ENCODE results near the gene HOXA4. TPM values are rescaled to one million over a fixed set of nuclear protein-coding genes. Genes with fewer than 3 reads are reported as not detected.

The HOXA4 gene
- total RNA-seq, 1 experiment from 2014 or later = not detected

- no peaks in the 10 kb centered on the region for H3K9me3 Mint-ChIP-seq
- POLR2A ChIA-PET = no interaction called here
- H3K4me1 Mint-ChIP-seq = peaks cover 19% of the 10 kb centered on the region
- TF ChIP-seq JUN (CRISPR knock-in tag; IDR thresholded peaks at IDR 0.05) (no peak), HMGA2 (CRISPR knock-in tag; IDR thresholded peaks at IDR 0.05) (no peak), ZNF512 (CRISPR knock-in tag; IDR thresholded peaks at IDR 0.05; ENCODE audit: borderline replicate concordance) (no peak), IRF2 (CRISPR knock-in tag; IDR thresholded peaks at IDR 0.05; ENCODE audit: borderline replicate concordance, low read depth) (no peak), SOX15 (CRISPR knock-in tag; IDR thresholded peaks at IDR 0.05) (no peak), SP1 (CRISPR knock-in tag; conservative IDR thresholded peaks at IDR 0.05) (no peak), GTF2I (CRISPR knock-in tag; conservative IDR thresholded peaks at IDR 0.05) (no peak), FOXP4 (CRISPR knock-in tag; IDR thresholded peaks at IDR 0.05) (no peak), MLX (CRISPR knock-in tag; IDR thresholded peaks at IDR 0.05) (no peak), NR3C1 (CRISPR knock-in tag; conservative IDR thresholded peaks at IDR 0.05; ENCODE audit: low read depth) (no peak)
- no peak overlapping the region for H3K4me3 Mint-ChIP-seq
- CTCF ChIA-PET = no interaction called here
- DNase-seq (ENCODE audit: low spot score) (no peak), ATAC-seq (no peak)
- H3K36me3 Mint-ChIP-seq = no peaks in the 10 kb centered on the region; the same call in 1 of the 2 replicates
- no peak overlapping the region for H3K27ac Mint-ChIP-seq
- peaks cover 100% of the 10 kb centered on the region for H3K27me3 Mint-ChIP-seq (ENCODE audit: low read depth)
Measured at GRCh38 chr7:27138472-27138871, 7.9 kb upstream of the HOXA4 start.

GRCh38 chr7:27137640-27138315 is 7.2 kb upstream of the HOXA4 start:
- TF ChIP-seq HMGXB4 (CRISPR knock-in tag; IDR thresholded peaks at IDR 0.05) = no peak
- CTCF ChIA-PET = no interaction called here
- POLR2A ChIA-PET = no interaction called here
- Mint-ChIP-seq H3K9me3 (no peaks in the 10 kb centered on the region), H3K4me1 (peaks cover 17% of the 10 kb centered on the region), H3K4me3 (no peak overlapping the region), H3K27me3 (ENCODE audit: low read depth) (peaks cover 100% of the 10 kb centered on the region), H3K36me3 (no peaks in the 10 kb centered on the region; the same call in 1 of the 2 replicates), H3K27ac (no peak overlapping the region)
- DNase-seq (ENCODE audit: low spot score) = no peak
- no peak for ATAC-seq

- no peak for ATAC-seq
- ChIA-PET POLR2A (no interaction called here), CTCF (interaction anchor here (1.0 to 1.7 kb wide), 2 partner anchors 9 to 27 kb away, joined by 4 to 6 read pairs; partner anchors contain the start of gene HOXA5)
- Mint-ChIP-seq H3K27me3 (ENCODE audit: low read depth) (peaks cover 96% of the 10 kb centered on the region), H3K27ac (no peak overlapping the region), H3K4me3 (no peak overlapping the region), H3K4me1 (peaks cover 13% of the 10 kb centered on the region; the same call in 1 of the 2 replicates), H3K36me3 (no peaks in the 10 kb centered on the region; the same call in 1 of the 2 replicates), H3K9me3 (no peaks in the 10 kb centered on the region)
- DNase-seq (ENCODE audit: low spot score) = no peak
- no peak for TF ChIP-seq ETV6 (CRISPR knock-in tag; IDR thresholded peaks at IDR 0.05)
- TF ChIP-seq SMAD3 (CRISPR knock-in tag; IDR thresholded peaks at IDR 0.05; ENCODE audit: borderline replicate concordance) = no peak
- TF ChIP-seq TEAD4 (CRISPR knock-in tag; IDR thresholded peaks at IDR 0.05) = no peak
- TF ChIP-seq RELA (CRISPR knock-in tag; IDR thresholded peaks at IDR 0.05; ENCODE audit: borderline replicate concordance) = no peak
- TF ChIP-seq ATF3 (CRISPR knock-in tag; conservative IDR thresholded peaks at IDR 0.05) = no peak
- TF ChIP-seq OVOL2 (CRISPR knock-in tag; IDR thresholded peaks at IDR 0.05; ENCODE audit: borderline replicate concordance) = no peak
- TF ChIP-seq ZNF512 (CRISPR knock-in tag; IDR thresholded peaks at IDR 0.05; ENCODE audit: borderline replicate concordance) = no peak
- TF ChIP-seq MLX (CRISPR knock-in tag; IDR thresholded peaks at IDR 0.05) = no peak
- TF ChIP-seq ZMAT4 (CRISPR knock-in tag; IDR thresholded peaks at IDR 0.05) = no peak
- TF ChIP-seq FOXJ3 (CRISPR knock-in tag; IDR thresholded peaks at IDR 0.05; ENCODE audit: borderline replicate concordance) = no peak
- no peak for TF ChIP-seq ZBTB21 (CRISPR knock-in tag; IDR thresholded peaks at IDR 0.05; ENCODE audit: borderline replicate concordance)
- no peak for TF ChIP-seq NR2C2 (CRISPR knock-in tag; IDR thresholded peaks at IDR 0.05)
Measured at GRCh38 chr7:27134392-27134791, 3.8 kb upstream of the HOXA4 start.

Measured in WTC11 (cell line).